ENCODE data around the gene EGFLAM. TPM values are rescaled to one million over a fixed set of nuclear protein-coding genes. Genes with fewer than 3 reads are reported as not detected.

The EGFLAM gene
- total and polyA plus RNA-seq, 2 donors (not counting 3 experiments of a cell fraction or from before 2014, with no cell fraction given): 1.2 to 2.7 TPM

DNA sequence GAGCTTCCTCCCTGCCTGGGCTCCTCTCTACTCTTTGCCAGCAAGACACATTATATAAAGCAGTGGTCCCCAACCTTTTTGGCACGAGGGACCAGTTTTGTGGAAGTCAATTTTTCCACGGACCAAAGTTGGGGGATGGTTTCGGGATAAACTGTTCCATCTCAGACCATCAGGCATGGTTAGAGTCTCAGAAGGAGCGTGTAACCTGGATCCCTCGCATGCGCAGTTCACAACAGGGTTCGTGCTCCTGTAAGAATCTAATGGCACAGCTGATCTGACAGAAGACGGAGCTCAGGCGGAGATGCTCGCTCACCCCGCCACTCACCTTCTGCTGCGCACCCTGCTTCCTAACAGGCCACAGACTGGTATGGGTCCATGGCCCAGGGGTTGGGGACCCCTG is 155.3 kb downstream of the EGFLAM start:
- CTCF ChIA-PET: interaction anchor here (1.5 to 10.8 kb wide), 2 partner anchors 31 to 395 kb away, joined by 5 to 219 read pairs; no protein-coding TSS in a partner anchor
- no TSS peak for BruUV-seq (replicated peaks)
- TF ChIP-seq POLR2AphosphoS5 (IDR thresholded peaks at IDR 0.05; ENCODE audit: insufficient read depth, low read depth, low read length) (no peak), MYC (IDR thresholded peaks at IDR 0.05; ENCODE audit: low read depth, low read length) (no peak), POLR2A (IDR thresholded peaks at IDR 0.05; ENCODE audit: low read depth, low read length) (no peak), GATA2 (IDR thresholded peaks at IDR 0.05; ENCODE audit: insufficient read depth, insufficient read length, low read depth, low read length) (no peak), EZH2 (IDR thresholded peaks at IDR 0.05; ENCODE audit: borderline replicate concordance, low read depth, low read length, severe bottlenecking) (no peak), FOS (IDR thresholded peaks at IDR 0.05; ENCODE audit: borderline replicate concordance, insufficient read depth, low read length) (no peak), JUN (IDR thresholded peaks at IDR 0.05; ENCODE audit: borderline replicate concordance, insufficient read depth, insufficient read length, low read depth) (no peak)
- TF ChIP-seq, protein P1, sequence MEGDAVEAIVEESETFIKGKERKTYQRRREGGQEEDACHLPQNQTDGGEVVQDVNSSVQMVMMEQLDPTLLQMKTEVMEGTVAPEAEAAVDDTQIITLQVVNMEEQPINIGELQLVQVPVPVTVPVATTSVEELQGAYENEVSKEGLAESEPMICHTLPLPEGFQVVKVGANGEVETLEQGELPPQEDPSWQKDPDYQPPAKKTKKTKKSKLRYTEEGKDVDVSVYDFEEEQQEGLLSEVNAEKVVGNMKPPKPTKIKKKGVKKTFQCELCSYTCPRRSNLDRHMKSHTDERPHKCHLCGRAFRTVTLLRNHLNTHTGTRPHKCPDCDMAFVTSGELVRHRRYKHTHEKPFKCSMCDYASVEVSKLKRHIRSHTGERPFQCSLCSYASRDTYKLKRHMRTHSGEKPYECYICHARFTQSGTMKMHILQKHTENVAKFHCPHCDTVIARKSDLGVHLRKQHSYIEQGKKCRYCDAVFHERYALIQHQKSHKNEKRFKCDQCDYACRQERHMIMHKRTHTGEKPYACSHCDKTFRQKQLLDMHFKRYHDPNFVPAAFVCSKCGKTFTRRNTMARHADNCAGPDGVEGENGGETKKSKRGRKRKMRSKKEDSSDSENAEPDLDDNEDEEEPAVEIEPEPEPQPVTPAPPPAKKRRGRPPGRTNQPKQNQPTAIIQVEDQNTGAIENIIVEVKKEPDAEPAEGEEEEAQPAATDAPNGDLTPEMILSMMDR (IDR thresholded peaks at IDR 0.05; ENCODE audit: extremely low read depth in 1 of 2, insufficient read depth in 1 of 2, low read depth in 1 of 2, low read length in 2 of 2): no peak
- TF ChIP-seq, protein P2, sequence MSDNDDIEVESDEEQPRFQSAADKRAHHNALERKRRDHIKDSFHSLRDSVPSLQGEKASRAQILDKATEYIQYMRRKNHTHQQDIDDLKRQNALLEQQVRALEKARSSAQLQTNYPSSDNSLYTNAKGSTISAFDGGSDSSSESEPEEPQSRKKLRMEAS (IDR thresholded peaks at IDR 0.05; ENCODE audit: insufficient read depth, insufficient read length): no peak

More for the DNA sequence above, 155.3 kb downstream of the EGFLAM start:
- H3K79me2 ChIP-seq (ENCODE audit: control insufficient read depth, insufficient read depth, low read length): no peaks in the 10 kb centered on the region
- no peak for FAIRE-seq
- no peak overlapping the region for H3K4me3 ChIP-seq (replicated peaks in 1 of 3; ENCODE audit: insufficient read depth in 1 of 3, low read depth in 1 of 3, low read length in 3 of 3)
- H4K20me1 ChIP-seq (replicated peaks; ENCODE audit: control insufficient read depth, extremely low read depth, insufficient read depth, low read length): no peaks in the 10 kb centered on the region
- H3K9ac ChIP-seq (replicated peaks; ENCODE audit: extremely low read depth, insufficient read depth, low read length): no peak overlapping the region
- H3K27ac ChIP-seq (ENCODE audit: insufficient read depth, low read depth, low read length): no peak overlapping the region
- no peaks in the 10 kb centered on the region for H3K36me3 ChIP-seq (ENCODE audit: control insufficient read depth in 2 of 2, extremely low read depth in 1 of 2, insufficient read depth in 2 of 2, low read length in 2 of 2)
- peaks cover 0 to 3% of the 10 kb centered on the region in 2 experiments for H3K27me3 ChIP-seq (ENCODE audit: control insufficient read depth in 2 of 2, insufficient read depth in 2 of 2, low read length in 2 of 2)
- intact Hi-C loops (cut with micrococcal nuclease) (no loop called here), dilution Hi-C loops (cut with MboI; ENCODE audit: extremely low pct_ligation_motif_present, low sequenced_read_pairs) (no loop called here)
- DNase-seq (ENCODE audit: low read depth, low spot score): no peak
- no peaks in the 10 kb centered on the region for H3K9me3 ChIP-seq (replicated peaks; ENCODE audit: control insufficient read depth, insufficient read depth, low read length)
- H3K9me1 ChIP-seq (replicated peaks; ENCODE audit: control insufficient read depth, extremely low read depth, insufficient read depth, low read length): no peaks in the 10 kb centered on the region
- H3K4me2 ChIP-seq (ENCODE audit: insufficient read depth, low read length): no peak overlapping the region
- H2AFZ ChIP-seq (ENCODE audit: low read depth, low read length): no peak overlapping the region
- POLR2A ChIA-PET: no interaction called here
- peaks cover 3% of the 10 kb centered on the region for H3K4me1 ChIP-seq (ENCODE audit: control insufficient read depth, extremely low read depth, insufficient read depth, low read length)
